Panc1 (cell line): ENCODE measurements around the gene MOB3A. TPM values are rescaled to one million over a fixed set of nuclear protein-coding genes. Genes with fewer than 3 reads are reported as not detected.

Experiments used
- ATAC-seq: fragments of 200-7000 bp; cut with Tn5 transposase; 2 replicates; pipeline ENCODE4 v1.9.1; 2020; ENCODE audit warnings: mild to moderate bottlenecking, moderate library complexity
- BruUV-seq: library from RNA; stranded (reverse); fragments of 400-500 nt; replicated peaks from 2 replicates; lab custom pipeline; 2021; lab: Mats Ljungman, UMichigan
- CTCF ChIA-PET: fragments of 300-600 bp; sonication (Branson Sonifier 250); formaldehyde crosslinking; loops from one replicate; lab custom pipeline; 2022; ENCODE audit warnings: antibody characterized with exemption; lab: Charles Lee
- POLR2A ChIA-PET: fragments of 300-600 bp; sonication (Branson Sonifier 250); formaldehyde crosslinking; loops from one replicate; lab custom pipeline; 2022; ENCODE audit warnings: antibody characterized with exemption; lab: Charles Lee
- DNase-seq: peaks from one replicate; pipeline ENCODE4 v3.0.0-alpha.2; 2010; ENCODE audit warnings: low read depth, low spot score
- H3K27ac ChIP-seq: 2 replicates; pipeline ENCODE4 v1.5.1; 2011; ENCODE audit warnings: mild to moderate bottlenecking, low read length, inconsistent platforms
- H3K27me3 ChIP-seq: fragments of 200-500 bp; sonication (Bioruptor generic); 2 replicates; pipeline ENCODE4 v1.6.0; 2014; ENCODE audit warnings: low read length, inconsistent platforms; ENCODE audit not compliant: control insufficient read depth, insufficient read depth
- H3K36me3 ChIP-seq: fragments of 200-500 bp; sonication (Bioruptor generic); 2 replicates; pipeline ENCODE4 v1.5.1; 2014; ENCODE audit warnings: inconsistent platforms, mild to moderate bottlenecking, low read length, moderate library complexity; ENCODE audit not compliant: control insufficient read depth, insufficient read depth
- H3K4me1 ChIP-seq: 2 replicates; pipeline ENCODE4 v1.5.1; 2011; ENCODE audit warnings: inconsistent platforms, mild to moderate bottlenecking, low read length, moderate library complexity; ENCODE audit not compliant: control insufficient read depth, insufficient read depth
- H3K4me3 ChIP-seq, 2 experiments: 2 replicates each; pipeline ENCODE4 v1.5.1; 2011 to 2012; ENCODE audit warnings: low read depth in 2 of 2, low read length in 2 of 2, mild to moderate bottlenecking in 2 of 2, inconsistent platforms in 1 of 2, moderate library complexity in 1 of 2
- H3K9me3 ChIP-seq: fragments of 200-500 bp; sonication (Bioruptor generic); 2 replicates; pipeline ENCODE4 v1.5.1; 2014; ENCODE audit warnings: low read depth, mild to moderate bottlenecking, inconsistent platforms, low read length, moderate library complexity; ENCODE audit not compliant: control insufficient read depth, insufficient read depth
- POLR2AphosphoS5 ChIP-seq: IDR thresholded peaks from 2 replicates; pipeline ENCODE4 v1.6.1; 2012; ENCODE audit warnings: mild to moderate bottlenecking, low read depth, low read length, moderate library complexity
- SIN3A ChIP-seq: IDR thresholded peaks from 2 replicates; pipeline ENCODE4 v1.6.1; 2012; ENCODE audit warnings: low read depth, mild to moderate bottlenecking, low read length, moderate library complexity, borderline replicate concordance; ENCODE audit not compliant: insufficient read depth
- TCF7L2 ChIP-seq: IDR thresholded peaks from 2 replicates; pipeline ENCODE4 v1.6.1; 2011; ENCODE audit warnings: mild to moderate bottlenecking, low read depth, low read length, inconsistent platforms
- in situ Hi-C: cut with HindIII; loops from 2 replicates; pipeline ENCODE4 v1.10.0; 2016; ENCODE audit warnings: low sequenced_read_pairs, low pct_unique_long_range_greater_than_20kb
- intact Hi-C: fragments of 100-400 bp; cut with micrococcal nuclease; formaldehyde crosslinking; loops from one replicate; pipeline ENCODE4 v1.10.0; 2022; ENCODE audit not compliant: unreplicated experiment
- total RNA-seq: library from RNA; stranded (reverse); gene quantifications from one replicate; pipeline ENCODE4 v1.2.1, GENCODE V29; 2021; ENCODE audit not compliant: unreplicated experiment
- TF ChIP-seq, protein P1 (sequence below): fragments of 450-650 bp; IDR thresholded peaks from 2 replicates; pipeline ENCODE4 v1.5.1; 2017; ENCODE audit warnings: mild to moderate bottlenecking
- TF ChIP-seq, protein P2 (sequence below), 2 experiments: IDR thresholded peaks; 2 replicates each; pipeline ENCODE4 v1.6.1; 2011 to 2012; ENCODE audit warnings: low read depth in 2 of 2, control low read depth in 1 of 2, low read length in 1 of 2, mild to moderate bottlenecking in 1 of 2, moderate library complexity in 1 of 2; ENCODE audit not compliant: insufficient read depth in 1 of 2

MOB3A gene
- total RNA-seq, 1 experiment from 2014 or later = 36.3 TPM

DNA sequence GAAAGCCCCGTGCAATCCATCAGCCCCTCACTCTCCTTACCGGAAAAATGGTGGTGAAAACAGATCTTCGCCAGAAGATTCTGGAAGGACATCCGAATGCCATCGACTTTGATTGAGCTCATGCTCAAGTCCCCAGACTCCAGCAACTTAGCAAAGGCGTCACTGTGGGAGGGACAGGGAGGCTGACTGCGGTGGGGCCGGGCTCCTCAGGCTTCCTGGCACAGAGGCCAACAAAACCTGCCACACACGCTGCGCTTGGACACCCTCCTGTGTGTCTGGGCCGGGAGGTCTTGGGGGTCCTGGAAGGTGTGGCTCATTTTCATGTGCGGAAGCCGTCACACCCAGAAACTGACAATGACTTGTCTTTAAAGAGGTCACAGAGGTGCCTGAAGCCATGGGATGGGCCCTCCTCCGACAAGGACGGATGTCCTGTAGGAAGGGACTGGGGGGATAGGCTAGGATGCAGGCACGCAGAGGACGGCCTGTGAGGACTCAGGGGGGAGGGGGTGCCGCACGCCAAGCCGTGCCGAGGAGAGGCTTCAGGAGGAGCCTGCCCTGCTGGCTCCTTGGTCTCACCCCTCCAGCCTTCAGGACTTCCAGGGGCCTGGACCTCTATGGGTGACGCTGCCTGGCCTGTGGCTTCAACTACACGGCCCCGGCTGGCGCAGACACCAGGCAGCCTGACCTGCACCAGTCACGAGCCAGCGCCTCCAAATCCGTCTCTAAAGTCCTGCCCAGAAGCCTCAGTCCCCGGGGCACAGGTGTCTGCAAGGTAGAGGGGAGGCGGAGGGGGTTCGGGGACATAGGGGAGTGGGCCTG lies 13.1 kb upstream of the MOB3A start:
- Histone ChIP-seq H3K4me1 (no peaks in the 10 kb centered on the region), H3K27ac (no peak overlapping the region), H3K4me3 (no peak overlapping the region), H3K9me3 (no peaks in the 10 kb centered on the region), H3K27me3 (no peaks in the 10 kb centered on the region), H3K36me3 (no peaks in the 10 kb centered on the region; the same call in 1 of the 2 replicates)
- ATAC-seq (no peak), DNase-seq (no peak)
- ChIA-PET CTCF (interaction anchor here (0.6 kb wide), 1 partner anchor 118 kb away, joined by 3 read pairs; no protein-coding TSS in a partner anchor), POLR2A (no interaction called here)
- no TSS peak for BruUV-seq
- intact Hi-C loops (no loop called here), in situ Hi-C loops (no loop called here)
- TF ChIP-seq TCF7L2 (no peak), POLR2AphosphoS5 (no peak), SIN3A (no peak)
- TF ChIP-seq, protein P1, sequence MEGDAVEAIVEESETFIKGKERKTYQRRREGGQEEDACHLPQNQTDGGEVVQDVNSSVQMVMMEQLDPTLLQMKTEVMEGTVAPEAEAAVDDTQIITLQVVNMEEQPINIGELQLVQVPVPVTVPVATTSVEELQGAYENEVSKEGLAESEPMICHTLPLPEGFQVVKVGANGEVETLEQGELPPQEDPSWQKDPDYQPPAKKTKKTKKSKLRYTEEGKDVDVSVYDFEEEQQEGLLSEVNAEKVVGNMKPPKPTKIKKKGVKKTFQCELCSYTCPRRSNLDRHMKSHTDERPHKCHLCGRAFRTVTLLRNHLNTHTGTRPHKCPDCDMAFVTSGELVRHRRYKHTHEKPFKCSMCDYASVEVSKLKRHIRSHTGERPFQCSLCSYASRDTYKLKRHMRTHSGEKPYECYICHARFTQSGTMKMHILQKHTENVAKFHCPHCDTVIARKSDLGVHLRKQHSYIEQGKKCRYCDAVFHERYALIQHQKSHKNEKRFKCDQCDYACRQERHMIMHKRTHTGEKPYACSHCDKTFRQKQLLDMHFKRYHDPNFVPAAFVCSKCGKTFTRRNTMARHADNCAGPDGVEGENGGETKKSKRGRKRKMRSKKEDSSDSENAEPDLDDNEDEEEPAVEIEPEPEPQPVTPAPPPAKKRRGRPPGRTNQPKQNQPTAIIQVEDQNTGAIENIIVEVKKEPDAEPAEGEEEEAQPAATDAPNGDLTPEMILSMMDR = no peak
- TF ChIP-seq, protein P2, sequence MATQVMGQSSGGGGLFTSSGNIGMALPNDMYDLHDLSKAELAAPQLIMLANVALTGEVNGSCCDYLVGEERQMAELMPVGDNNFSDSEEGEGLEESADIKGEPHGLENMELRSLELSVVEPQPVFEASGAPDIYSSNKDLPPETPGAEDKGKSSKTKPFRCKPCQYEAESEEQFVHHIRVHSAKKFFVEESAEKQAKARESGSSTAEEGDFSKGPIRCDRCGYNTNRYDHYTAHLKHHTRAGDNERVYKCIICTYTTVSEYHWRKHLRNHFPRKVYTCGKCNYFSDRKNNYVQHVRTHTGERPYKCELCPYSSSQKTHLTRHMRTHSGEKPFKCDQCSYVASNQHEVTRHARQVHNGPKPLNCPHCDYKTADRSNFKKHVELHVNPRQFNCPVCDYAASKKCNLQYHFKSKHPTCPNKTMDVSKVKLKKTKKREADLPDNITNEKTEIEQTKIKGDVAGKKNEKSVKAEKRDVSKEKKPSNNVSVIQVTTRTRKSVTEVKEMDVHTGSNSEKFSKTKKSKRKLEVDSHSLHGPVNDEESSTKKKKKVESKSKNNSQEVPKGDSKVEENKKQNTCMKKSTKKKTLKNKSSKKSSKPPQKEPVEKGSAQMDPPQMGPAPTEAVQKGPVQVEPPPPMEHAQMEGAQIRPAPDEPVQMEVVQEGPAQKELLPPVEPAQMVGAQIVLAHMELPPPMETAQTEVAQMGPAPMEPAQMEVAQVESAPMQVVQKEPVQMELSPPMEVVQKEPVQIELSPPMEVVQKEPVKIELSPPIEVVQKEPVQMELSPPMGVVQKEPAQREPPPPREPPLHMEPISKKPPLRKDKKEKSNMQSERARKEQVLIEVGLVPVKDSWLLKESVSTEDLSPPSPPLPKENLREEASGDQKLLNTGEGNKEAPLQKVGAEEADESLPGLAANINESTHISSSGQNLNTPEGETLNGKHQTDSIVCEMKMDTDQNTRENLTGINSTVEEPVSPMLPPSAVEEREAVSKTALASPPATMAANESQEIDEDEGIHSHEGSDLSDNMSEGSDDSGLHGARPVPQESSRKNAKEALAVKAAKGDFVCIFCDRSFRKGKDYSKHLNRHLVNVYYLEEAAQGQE (IDR thresholded peaks at IDR 0.05; ENCODE audit: insufficient read depth in 1 of 2, low read depth in 2 of 2, low read length in 1 of 2) = no peak

DNA sequence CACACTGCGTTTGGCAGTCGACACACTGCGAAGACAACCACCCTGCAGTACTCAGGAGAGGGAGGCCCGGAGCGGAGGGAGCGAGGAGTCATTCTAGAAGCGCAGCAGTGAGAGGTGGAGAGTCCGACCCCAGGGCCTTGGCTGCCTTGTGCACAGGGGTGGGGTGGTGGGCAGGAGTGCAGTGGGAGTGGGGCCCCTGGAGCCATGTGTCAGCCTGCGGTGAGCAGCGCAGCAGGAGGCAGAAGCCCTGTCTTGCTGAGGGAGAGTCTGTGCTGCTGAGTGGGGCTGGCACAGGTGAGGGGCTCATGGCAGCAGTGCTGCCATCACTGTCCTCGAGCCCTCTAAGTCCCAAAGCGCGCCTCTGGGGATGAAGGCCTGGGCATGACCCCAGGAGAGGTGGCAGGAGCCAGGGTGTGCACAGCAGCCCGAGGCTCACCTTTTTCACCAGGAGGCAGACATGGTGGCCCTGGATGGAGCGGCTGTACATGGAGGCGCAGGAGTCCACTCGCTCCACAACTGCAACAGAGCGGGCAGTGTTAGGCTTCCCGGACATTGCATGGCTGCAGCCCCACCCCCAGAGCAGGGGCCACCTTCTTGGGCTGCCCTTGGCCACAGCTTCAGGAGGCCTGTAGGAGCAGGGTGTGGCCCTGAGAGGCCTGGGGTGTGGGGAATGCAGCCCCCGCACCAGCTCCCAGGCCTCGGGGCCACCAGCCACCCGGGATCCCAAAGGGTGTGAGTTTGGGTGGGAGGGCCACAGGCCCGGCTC lies 12.3 kb upstream of the MOB3A start:
- POLR2A ChIA-PET = no interaction called here
- DNase-seq (no peak), ATAC-seq (no peak)
- H3K4me3 ChIP-seq = no peak overlapping the region
- BruUV-seq = no TSS peak
- CTCF ChIA-PET = no interaction called here
- TF ChIP-seq, protein P1 = no peak
- no peak for TF ChIP-seq SIN3A
- TF ChIP-seq, protein P2 (IDR thresholded peaks at IDR 0.05; ENCODE audit: insufficient read depth in 1 of 2, low read depth in 2 of 2, low read length in 1 of 2) = no peak
- no peak for TF ChIP-seq POLR2AphosphoS5
- TF ChIP-seq TCF7L2 = no peak
- H3K27me3 ChIP-seq = no peaks in the 10 kb centered on the region
- intact Hi-C loops (no loop called here), in situ Hi-C loops (no loop called here)
- H3K36me3 ChIP-seq = no peaks in the 10 kb centered on the region; the same call in 1 of the 2 replicates
- H3K9me3 ChIP-seq = no peaks in the 10 kb centered on the region
- no peak overlapping the region for H3K27ac ChIP-seq
- no peaks in the 10 kb centered on the region for H3K4me1 ChIP-seq
